Stimulated activated memory B cell treated with anti-CD40 and anti-IgM and Interleukin-4, amounts not matched to agents 10 μg/mL and 1 μg/mL and 100 μg/mL, for 72 hours (primary cell): ENCODE data around the gene GATB.

Source experiments
- ATAC-seq: fragments of 150-1000 bp; cut with Tn5 transposase; 2 replicates; pipeline ENCODE4 v1.10.0; 2021
- H3K27ac Mint-ChIP-seq: one replicate; pipeline ENCODE4 v1.8.0; 2022; ENCODE audit warnings: mild to moderate bottlenecking, mixed read lengths
- H3K27me3 Mint-ChIP-seq: one replicate; pipeline ENCODE4 v1.8.0; 2022; ENCODE audit warnings: mixed read lengths
- H3K36me3 Mint-ChIP-seq: one replicate; pipeline ENCODE4 v1.8.0; 2022; ENCODE audit warnings: mixed read lengths
- H3K4me1 Mint-ChIP-seq: one replicate; pipeline ENCODE4 v1.8.0; 2022; ENCODE audit warnings: mixed read lengths
- H3K4me3 Mint-ChIP-seq: one replicate; pipeline ENCODE4 v1.8.0; 2022; ENCODE audit warnings: mild to moderate bottlenecking, moderate library complexity, mixed read lengths
- H3K9me3 Mint-ChIP-seq: one replicate; pipeline ENCODE4 v1.8.0; 2022; ENCODE audit warnings: mixed read lengths

The GATB gene

GRCh38 chr4:151687021-151687640 is 73.7 kb downstream of the GATB start:
- H3K36me3 Mint-ChIP-seq, result peaks cover 58% of the 10 kb centered on the region
- no peaks in the 10 kb centered on the region for H3K9me3 Mint-ChIP-seq
- H3K4me3 Mint-ChIP-seq, result no peak overlapping the region
- H3K4me1 Mint-ChIP-seq, result no peaks in the 10 kb centered on the region
- no peak for ATAC-seq
- H3K27ac Mint-ChIP-seq, result no peak overlapping the region
- H3K27me3 Mint-ChIP-seq, result no peaks in the 10 kb centered on the region

- Mint-ChIP-seq H3K36me3 (peaks cover 60% of the 10 kb centered on the region), H3K4me1 (no peaks in the 10 kb centered on the region), H3K4me3 (no peak overlapping the region), H3K9me3 (no peaks in the 10 kb centered on the region), H3K27me3 (no peaks in the 10 kb centered on the region), H3K27ac (no peak overlapping the region)
- no peak for ATAC-seq
Measured at GRCh38 chr4:151685303-151685702, 75.5 kb downstream of the GATB start.

- H3K9me3 Mint-ChIP-seq, result no peaks in the 10 kb centered on the region
- H3K4me1 Mint-ChIP-seq, result no peaks in the 10 kb centered on the region
- H3K27ac Mint-ChIP-seq, result no peak overlapping the region
- H3K4me3 Mint-ChIP-seq, result no peak overlapping the region
- ATAC-seq, result no peak
- H3K27me3 Mint-ChIP-seq, result no peaks in the 10 kb centered on the region
- peaks cover 69% of the 10 kb centered on the region for H3K36me3 Mint-ChIP-seq
Measured at GRCh38 chr4:151681085-151681484, 79.7 kb downstream of the GATB start.

GRCh38 chr4:151679231-151679630 is 81.6 kb downstream of the GATB start:
- H3K27ac Mint-ChIP-seq, result no peak overlapping the region
- H3K36me3 Mint-ChIP-seq, result peaks cover 60% of the 10 kb centered on the region
- no peaks in the 10 kb centered on the region for H3K27me3 Mint-ChIP-seq
- ATAC-seq, result no peak
- no peak overlapping the region for H3K4me3 Mint-ChIP-seq
- no peaks in the 10 kb centered on the region for H3K4me1 Mint-ChIP-seq
- H3K9me3 Mint-ChIP-seq, result no peaks in the 10 kb centered on the region

- no peaks in the 10 kb centered on the region for H3K4me1 Mint-ChIP-seq
- no peak overlapping the region for H3K27ac Mint-ChIP-seq
- peaks cover 55% of the 10 kb centered on the region for H3K36me3 Mint-ChIP-seq
- H3K27me3 Mint-ChIP-seq, result no peaks in the 10 kb centered on the region
- ATAC-seq, result no peak
- no peak overlapping the region for H3K4me3 Mint-ChIP-seq
- no peaks in the 10 kb centered on the region for H3K9me3 Mint-ChIP-seq
Measured at GRCh38 chr4:151678048-151678872, 82.5 kb downstream of the GATB start.

GRCh38 chr4:151677193-151677592 is 83.6 kb downstream of the GATB start:
- no peak for ATAC-seq
- Mint-ChIP-seq H3K27me3 (no peaks in the 10 kb centered on the region), H3K4me3 (no peak overlapping the region), H3K27ac (no peak overlapping the region), H3K4me1 (no peaks in the 10 kb centered on the region), H3K9me3 (no peaks in the 10 kb centered on the region), H3K36me3 (peaks cover 45% of the 10 kb centered on the region)

- H3K27me3 Mint-ChIP-seq, result no peaks in the 10 kb centered on the region
- no peaks in the 10 kb centered on the region for H3K9me3 Mint-ChIP-seq
- H3K4me1 Mint-ChIP-seq, result no peaks in the 10 kb centered on the region
Measured at GRCh38 chr4:151676301-151676700, 84.5 kb downstream of the GATB start.

GRCh38 chr4:151675411-151675971 is 85.3 kb downstream of the GATB start:
- H3K36me3 Mint-ChIP-seq, result peaks cover 50% of the 10 kb centered on the region
- H3K27ac Mint-ChIP-seq, result no peak overlapping the region
- no peak overlapping the region for H3K4me3 Mint-ChIP-seq
- H3K9me3 Mint-ChIP-seq, result no peaks in the 10 kb centered on the region
- H3K27me3 Mint-ChIP-seq, result no peaks in the 10 kb centered on the region
- ATAC-seq, result peak; percentile 29
- H3K4me1 Mint-ChIP-seq, result no peaks in the 10 kb centered on the region

More at GRCh38 chr4:151676301-151676700, 84.5 kb downstream of the GATB start:
- no peak for ATAC-seq
- peaks cover 50% of the 10 kb centered on the region for H3K36me3 Mint-ChIP-seq
- no peak overlapping the region for H3K27ac Mint-ChIP-seq
- no peak overlapping the region for H3K4me3 Mint-ChIP-seq

GRCh38 chr4:151674804-151675391 is 85.9 kb downstream of the GATB start:
- H3K4me1 Mint-ChIP-seq, result no peaks in the 10 kb centered on the region
- no peaks in the 10 kb centered on the region for H3K27me3 Mint-ChIP-seq
- ATAC-seq, result no peak
- no peak overlapping the region for H3K27ac Mint-ChIP-seq
- H3K9me3 Mint-ChIP-seq, result no peaks in the 10 kb centered on the region
- peaks cover 47% of the 10 kb centered on the region for H3K36me3 Mint-ChIP-seq
- no peak overlapping the region for H3K4me3 Mint-ChIP-seq

GRCh38 chr4:151673908-151674520 is 86.8 kb downstream of the GATB start:
- ATAC-seq, result no peak
- no peak overlapping the region for H3K27ac Mint-ChIP-seq
- H3K9me3 Mint-ChIP-seq, result no peaks in the 10 kb centered on the region
- no peaks in the 10 kb centered on the region for H3K27me3 Mint-ChIP-seq
- H3K4me3 Mint-ChIP-seq, result no peak overlapping the region
- H3K36me3 Mint-ChIP-seq, result peaks cover 38% of the 10 kb centered on the region
- no peaks in the 10 kb centered on the region for H3K4me1 Mint-ChIP-seq

- Mint-ChIP-seq H3K36me3 (peaks cover 28% of the 10 kb centered on the region), H3K4me3 (no peak overlapping the region), H3K27ac (no peak overlapping the region), H3K27me3 (no peaks in the 10 kb centered on the region), H3K9me3 (no peaks in the 10 kb centered on the region), H3K4me1 (no peaks in the 10 kb centered on the region)
- ATAC-seq, result no peak
Measured at GRCh38 chr4:151672996-151673395, 87.8 kb downstream of the GATB start.

- H3K4me1 Mint-ChIP-seq, result no peaks in the 10 kb centered on the region
- no peaks in the 10 kb centered on the region for H3K9me3 Mint-ChIP-seq
- H3K27me3 Mint-ChIP-seq, result no peaks in the 10 kb centered on the region
- H3K27ac Mint-ChIP-seq, result no peak overlapping the region
- no peak for ATAC-seq
- no peak overlapping the region for H3K4me3 Mint-ChIP-seq
- peaks cover 16% of the 10 kb centered on the region for H3K36me3 Mint-ChIP-seq
Measured at GRCh38 chr4:151671541-151672059, 89.2 kb downstream of the GATB start.

- ATAC-seq, result no peak
- Mint-ChIP-seq H3K4me3 (no peak overlapping the region), H3K9me3 (no peaks in the 10 kb centered on the region), H3K27me3 (no peaks in the 10 kb centered on the region), H3K36me3 (peaks cover 13% of the 10 kb centered on the region), H3K27ac (no peak overlapping the region), H3K4me1 (no peaks in the 10 kb centered on the region)
Measured at GRCh38 chr4:151670843-151671242, 90.0 kb downstream of the GATB start.

- Mint-ChIP-seq H3K4me1 (no peaks in the 10 kb centered on the region), H3K36me3 (peaks cover 13% of the 10 kb centered on the region), H3K27ac (no peak overlapping the region), H3K27me3 (no peaks in the 10 kb centered on the region), H3K9me3 (no peaks in the 10 kb centered on the region), H3K4me3 (no peak overlapping the region)
- ATAC-seq, result no peak
Measured at GRCh38 chr4:151669990-151670389, 90.8 kb downstream of the GATB start.
